OCI-M1 (cell line): ENCODE measurements around the gene MBD1.
A peak's percentile ranks its signal among the peaks of the same experiment; 100 is the strongest.
"Not testable (repeated sequence)": the region's sequence is repeated elsewhere in the genome, so short reads cannot be mapped to it uniquely, and the experiment has no call there.

Experiments used
- DNase-seq: peaks from one replicate; lab custom pipeline; 2025; lab: John Stamatoyannopoulos, UW

MBD1 gene

GRCh38 chr18:50281295-50281971 lies at the start of gene MBD1:
Gene MBD1 (minus strand): TSS chr18:50281523. CDS start chr18:50279992, 1,531 bp downstream.
- DNase-seq = peak; percentile 100

GRCh38 chr18:50330176-50330575 lies 48.9 kb upstream of the MBD1 start:
- no peak for DNase-seq

GRCh38 chr18:50327983-50328382 lies 46.7 kb upstream of the MBD1 start:
- no peak for DNase-seq

DNA sequence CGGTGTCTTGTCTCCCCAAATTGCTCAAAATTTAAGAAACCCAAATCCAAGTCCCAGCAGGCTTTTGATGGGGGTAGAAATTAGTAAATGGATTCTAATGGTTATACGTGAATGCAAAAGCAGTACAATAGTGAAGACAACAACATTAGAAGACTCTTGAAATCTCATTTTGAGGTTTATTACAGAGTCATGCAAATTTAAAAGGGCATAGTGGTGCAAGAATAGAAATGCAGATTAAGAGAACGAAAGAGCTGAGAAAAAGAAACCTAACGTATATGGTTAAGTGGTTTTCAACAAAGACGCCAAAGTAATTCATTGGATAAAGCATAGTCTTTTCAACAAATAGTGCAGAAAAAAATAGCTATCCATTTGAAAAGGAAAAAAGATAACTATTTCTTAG lies 39.4 kb upstream of the MBD1 start:
- peak; percentile 57 for DNase-seq

GRCh38 chr18:50315100-50315871 lies 34.0 kb upstream of the MBD1 start:
- no peak for DNase-seq

DNA sequence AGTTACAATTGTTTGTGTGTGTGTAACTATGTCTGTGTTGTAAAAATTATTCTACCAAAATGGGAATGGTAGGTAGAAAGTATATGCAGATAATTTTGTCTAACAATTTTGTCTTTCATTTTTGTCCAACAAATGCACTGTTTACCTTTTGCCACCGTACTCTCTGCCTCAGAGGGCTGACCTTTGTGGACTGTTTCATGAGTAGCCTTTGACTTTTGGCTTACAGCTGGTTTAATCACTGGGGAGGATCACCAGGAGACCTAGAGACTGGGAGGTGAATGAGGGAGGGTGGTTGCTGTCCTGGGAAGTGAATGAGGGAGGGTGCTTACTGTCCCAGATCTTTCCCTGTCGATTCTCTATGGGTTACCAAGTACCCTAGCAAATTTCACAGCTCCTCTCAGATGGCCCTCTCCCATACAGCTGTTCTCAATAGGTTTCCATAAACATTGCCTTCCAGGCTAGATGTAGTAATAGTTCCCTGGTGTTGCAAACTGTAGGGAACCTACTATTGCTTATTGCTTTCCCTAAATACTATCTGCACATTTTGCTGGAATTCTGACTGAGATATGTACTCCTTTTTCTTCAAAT lies 32.6 kb upstream of the MBD1 start:
- no peak for DNase-seq

- DNase-seq = no peak
These were observed 31.8 kb upstream of the MBD1 start for GRCh38 chr18:50313031-50313607.

GRCh38 chr18:50312296-50313030 lies 31.1 kb upstream of the MBD1 start:
- DNase-seq = no peak

DNA sequence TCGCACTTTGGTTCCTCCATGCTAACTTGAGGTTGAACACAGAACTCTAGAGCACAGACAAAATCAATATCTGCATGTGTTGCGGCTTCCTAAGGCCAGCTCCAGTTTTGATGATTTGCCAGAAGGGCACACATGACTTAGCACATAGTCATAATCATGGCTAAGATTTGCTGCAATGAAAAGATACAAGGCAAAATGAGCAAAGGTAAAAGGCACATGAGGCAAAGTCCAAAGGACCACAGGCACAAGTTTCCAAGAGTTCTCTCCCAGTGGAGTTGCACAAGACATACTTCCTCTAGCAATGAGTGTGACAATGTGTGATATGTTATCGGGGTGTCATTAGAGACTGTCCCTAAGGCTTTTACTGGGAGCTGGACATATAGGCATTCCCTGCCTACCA lies 30.3 kb upstream of the MBD1 start:
- no peak for DNase-seq

GRCh38 chr18:50310080-50310479 lies 28.8 kb upstream of the MBD1 start:
- no peak for DNase-seq

- DNase-seq = not testable (repeated sequence)
These were observed 27.5 kb upstream of the MBD1 start for GRCh38 chr18:50308851-50309250.

DNA sequence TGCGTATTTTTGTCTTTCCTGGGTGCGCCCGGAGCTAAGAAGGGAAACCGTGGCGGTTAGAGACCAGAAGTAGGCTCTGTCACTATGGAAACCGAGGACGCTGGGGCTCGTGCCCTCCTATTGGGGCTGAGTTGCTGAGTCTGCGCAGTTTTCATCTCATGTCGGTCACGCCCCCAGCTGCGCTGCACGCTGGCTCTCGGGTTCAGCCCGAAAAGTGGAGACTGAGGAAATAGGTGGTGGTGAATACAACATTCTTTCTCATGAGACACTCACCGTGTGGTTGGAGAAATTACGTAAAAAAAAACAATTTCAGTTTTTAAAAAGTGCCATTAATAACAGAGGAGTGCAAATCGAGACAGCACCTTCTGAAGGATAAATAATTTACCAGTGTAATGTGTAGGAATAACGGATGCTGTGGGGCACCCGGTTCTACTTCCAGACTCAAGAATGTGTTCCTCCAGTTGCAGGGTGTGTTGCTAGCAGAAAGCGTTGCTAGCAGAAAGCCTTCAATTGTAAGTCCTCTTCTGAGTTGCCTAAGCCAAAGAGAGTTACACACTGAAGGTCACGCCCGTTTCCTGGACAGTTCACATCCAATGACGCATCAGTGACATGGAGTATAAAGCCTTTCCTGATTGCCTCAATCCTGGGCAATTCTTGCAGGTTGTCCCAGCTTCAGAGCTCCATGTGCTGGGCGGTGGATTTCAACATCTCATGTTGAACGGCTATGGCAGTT lies 26.6 kb upstream of the MBD1 start:
- peak; percentile 93 for DNase-seq

DNA sequence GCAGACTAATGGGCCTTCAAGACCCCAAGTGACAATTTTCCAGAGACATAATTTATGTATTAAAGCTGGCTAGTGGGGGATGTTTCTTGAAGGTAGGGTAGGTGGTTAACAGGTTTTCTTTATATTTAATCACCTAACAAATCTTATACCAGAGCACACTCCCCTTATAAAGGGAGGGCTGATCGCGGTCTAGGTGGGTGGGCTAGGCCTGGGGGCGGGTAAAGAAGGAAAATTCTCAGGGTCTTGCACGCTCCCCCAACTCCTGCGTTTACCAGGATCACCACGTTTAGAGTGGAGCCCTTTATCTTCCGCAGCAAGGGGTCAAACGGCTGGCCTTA lies 26.0 kb upstream of the MBD1 start:
- no peak for DNase-seq

GRCh38 chr18:50306944-50307343 lies 25.6 kb upstream of the MBD1 start:
- DNase-seq = no peak

DNA sequence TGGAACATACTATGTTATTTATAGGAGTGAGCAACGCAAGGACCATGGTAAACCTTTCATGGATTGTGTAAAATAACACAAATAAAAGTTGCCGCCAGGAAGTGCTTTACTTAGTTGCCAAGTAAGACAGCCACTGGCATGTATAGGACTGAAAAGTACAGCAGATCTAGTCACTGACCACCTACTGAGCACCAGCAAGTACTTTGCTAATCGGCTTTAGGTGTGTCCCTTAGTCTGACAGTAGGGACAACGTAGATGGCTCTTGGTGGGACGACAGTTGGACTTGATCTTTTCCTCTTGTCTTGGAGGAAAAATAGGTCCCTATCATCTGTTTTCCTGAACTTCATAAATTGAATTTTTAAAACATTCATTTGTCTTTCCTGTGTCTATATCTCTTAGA lies 19.8 kb upstream of the MBD1 start:
- DNase-seq = no peak

DNA sequence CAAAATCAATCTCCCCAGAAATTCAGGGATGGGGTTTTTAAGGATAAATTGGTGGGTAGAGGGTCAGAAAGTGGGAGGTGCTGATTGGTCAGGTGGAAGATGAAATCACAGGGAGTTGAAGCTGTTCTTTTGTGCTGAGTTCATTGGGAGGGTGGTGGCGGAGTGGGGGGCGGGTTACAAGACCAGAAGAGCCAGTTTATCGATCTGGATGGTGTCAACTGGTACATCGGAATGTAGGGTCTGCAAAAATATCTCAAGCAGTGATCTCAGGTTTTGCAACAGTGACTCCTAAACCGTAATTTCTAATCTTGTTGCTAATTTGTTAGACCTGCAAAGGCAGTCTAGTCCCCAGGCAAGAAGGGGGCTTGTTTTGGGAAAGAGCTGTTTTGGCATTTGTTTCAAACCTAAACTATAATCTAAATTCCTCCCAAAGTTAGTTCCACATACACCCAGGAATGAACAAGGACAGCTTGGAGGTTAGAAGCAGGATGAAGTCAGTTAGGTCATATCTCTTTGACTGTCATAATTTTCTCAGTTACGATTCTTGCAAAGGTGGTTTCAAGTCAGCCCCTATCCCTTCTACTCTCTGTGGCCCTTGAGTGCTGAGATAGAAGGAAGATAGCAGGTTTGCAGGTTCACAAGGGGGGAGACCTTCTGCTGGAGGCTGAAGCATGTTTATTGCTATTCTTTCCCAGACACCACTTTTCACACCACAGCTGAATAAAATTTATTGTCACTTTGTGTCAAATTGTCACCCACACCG lies 18.5 kb upstream of the MBD1 start:
- no peak for DNase-seq

DNA sequence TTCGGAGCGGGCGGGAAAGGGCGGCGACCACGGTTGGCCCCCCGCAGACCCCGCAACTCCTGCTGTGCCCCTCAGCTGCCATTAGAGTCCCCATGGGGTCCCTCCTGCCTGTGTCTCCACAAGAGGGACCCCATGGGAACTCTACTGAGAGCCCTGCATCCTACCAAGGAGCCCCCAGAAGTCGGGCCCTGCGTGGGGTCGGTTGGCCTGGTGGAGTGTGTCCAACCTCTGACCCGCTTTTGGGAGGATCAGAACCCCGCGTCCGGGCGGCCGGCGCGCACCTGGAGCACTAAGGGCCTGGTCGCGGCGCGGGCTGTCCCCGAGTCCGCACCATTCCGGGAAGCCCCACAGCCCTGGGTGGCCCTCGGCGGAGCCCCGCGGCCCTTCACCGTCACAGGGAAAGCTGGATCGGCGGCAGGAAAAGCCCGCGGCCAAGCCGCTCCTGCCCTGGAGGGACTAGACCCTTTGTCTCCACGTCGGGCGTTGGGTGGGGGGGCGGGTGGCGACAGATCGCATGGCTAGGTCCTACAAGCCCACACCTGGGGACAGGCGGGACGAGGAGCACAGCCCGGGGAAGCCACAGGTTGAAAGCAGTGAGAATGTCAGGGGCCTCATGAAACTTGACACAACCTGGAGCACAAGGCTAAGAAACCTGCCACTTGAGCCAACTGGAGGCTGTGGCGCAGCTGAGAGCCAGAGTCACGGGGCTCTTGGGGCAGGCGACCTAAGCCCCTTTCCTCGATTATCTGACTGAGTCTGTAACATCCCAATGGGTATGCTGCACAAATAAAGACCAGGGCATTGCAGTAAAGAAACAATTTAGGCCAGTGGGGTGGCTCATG lies 17.3 kb upstream of the MBD1 start:
- DNase-seq = no peak

DNA sequence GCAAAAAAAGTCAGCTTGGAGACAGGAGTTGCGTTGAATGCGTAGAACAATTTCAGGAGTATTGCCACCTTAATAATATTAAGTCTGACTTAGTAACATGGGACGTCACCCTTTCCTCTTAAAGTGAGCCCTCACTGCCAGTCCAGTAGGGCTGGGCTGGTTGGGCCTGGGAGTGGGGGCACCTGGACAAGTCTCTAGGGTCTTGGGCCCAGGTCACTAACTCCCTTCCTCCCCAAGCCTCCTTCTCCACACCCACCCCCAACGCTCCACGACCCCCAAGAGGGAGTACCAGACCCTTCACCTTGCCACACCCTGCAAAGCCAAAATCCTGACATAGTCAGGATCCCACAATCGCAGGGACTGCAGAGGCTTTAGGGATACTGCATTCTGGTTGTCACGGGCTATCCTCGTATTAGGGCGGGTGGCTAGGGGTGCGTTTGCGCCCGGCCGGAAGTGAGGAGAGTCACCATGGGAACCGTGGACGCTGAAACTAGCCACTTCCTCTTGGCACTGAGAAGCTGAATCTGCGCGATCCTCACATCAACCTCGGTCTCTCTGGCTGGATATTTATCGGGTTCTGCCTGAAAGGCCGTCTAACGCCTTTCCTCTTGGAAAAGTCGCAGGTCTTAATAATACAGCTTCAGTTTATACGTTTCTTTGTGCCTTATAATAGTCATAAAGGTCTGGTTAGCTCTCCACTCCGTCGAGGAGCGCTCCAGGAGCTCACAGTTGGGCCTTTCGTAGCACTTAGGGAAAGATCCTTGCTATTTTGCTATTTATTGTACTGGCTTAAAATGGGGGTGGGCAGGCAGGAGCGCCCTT lies 16.5 kb upstream of the MBD1 start:
- peak; percentile 85 for DNase-seq

- no peak for DNase-seq
These were observed 11.7 kb upstream of the MBD1 start for GRCh38 chr18:50293039-50293438.
